Neural progenitor cell (in vitro differentiated cells): ENCODE measurements around the gene XAGE1A.

Experiments
- CTCF ChIP-seq: fragments of 200-600 bp; sonication (generic); IDR thresholded peaks from 2 replicates; pipeline ENCODE4 v1.5.1; 2017; ENCODE audit warnings: antibody characterized with exemption, mild to moderate bottlenecking
- EZH2phosphoT487 ChIP-seq: fragments of 200-600 bp; sonication (generic); IDR thresholded peaks from 2 replicates; pipeline ENCODE4 v1.6.1; 2017; ENCODE audit warnings: antibody characterized with exemption

- no peak for TF ChIP-seq CTCF
- TF ChIP-seq EZH2phosphoT487: no peak
Measured at GRCh38 chrX:52542311-52542710, 46.7 kb downstream of the XAGE1A start.
